ENCODE measurements around the gene CCDC8.

DNA sequence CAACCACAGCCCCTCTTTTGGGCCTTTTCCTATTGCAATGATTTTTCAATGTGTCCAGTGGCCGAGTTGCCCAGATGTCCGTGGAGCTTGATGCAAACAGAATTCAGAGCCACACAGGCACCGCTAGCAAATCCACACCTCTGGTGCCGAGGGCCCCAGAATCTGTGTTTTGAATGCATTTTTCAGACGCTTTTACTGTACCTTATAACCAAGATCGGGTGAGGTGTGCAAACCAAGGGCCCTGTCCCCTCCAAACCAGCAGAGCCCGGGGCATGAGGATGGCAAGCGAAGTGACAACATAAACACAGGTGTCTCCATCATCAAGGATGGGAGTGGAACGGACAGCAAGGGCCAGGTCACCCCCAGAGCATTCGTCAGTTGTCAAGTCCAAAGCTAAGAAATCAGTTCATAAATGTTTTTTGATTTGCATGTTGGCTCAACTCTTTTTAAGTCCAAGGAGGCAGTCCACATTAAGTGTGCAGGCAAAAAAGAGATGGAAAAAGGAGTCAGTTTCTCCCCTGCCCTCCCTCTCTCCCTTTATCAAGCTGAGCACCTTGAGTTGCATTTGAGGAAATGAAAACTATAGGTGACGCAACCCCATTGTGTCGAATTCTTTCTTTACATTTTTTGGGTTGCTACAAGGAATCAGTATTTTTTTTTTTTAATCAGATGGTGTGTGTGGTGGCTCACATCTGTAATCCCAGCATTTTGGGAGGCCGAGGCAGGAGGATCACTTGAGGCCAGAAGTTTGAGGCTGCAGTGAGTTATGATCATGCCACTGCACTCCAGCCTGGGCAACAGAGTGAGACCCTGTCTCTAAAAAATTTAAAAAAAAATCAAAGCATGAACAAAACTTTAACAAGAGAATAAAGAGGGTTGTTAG lies 2.9 kb downstream of the CCDC8 start:
- TF ChIP-seq, protein P1, sequence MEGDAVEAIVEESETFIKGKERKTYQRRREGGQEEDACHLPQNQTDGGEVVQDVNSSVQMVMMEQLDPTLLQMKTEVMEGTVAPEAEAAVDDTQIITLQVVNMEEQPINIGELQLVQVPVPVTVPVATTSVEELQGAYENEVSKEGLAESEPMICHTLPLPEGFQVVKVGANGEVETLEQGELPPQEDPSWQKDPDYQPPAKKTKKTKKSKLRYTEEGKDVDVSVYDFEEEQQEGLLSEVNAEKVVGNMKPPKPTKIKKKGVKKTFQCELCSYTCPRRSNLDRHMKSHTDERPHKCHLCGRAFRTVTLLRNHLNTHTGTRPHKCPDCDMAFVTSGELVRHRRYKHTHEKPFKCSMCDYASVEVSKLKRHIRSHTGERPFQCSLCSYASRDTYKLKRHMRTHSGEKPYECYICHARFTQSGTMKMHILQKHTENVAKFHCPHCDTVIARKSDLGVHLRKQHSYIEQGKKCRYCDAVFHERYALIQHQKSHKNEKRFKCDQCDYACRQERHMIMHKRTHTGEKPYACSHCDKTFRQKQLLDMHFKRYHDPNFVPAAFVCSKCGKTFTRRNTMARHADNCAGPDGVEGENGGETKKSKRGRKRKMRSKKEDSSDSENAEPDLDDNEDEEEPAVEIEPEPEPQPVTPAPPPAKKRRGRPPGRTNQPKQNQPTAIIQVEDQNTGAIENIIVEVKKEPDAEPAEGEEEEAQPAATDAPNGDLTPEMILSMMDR (IDR thresholded peaks at IDR 0.05; ENCODE audit: low read depth, low read length) = no peak
- no peak for TF ChIP-seq POLR2A (IDR thresholded peaks at IDR 0.05; ENCODE audit: extremely low read depth, insufficient read length)
- TF ChIP-seq MYC (IDR thresholded peaks at IDR 0.05; ENCODE audit: low read depth, low read length) = no peak

All from NB4 (cell line).